Stimulated activated CD4-positive, alpha-beta T cell treated with anti-CD3 and anti-CD28 coated beads, Interleukin-12 subunit alpha, Interleukin-12 subunit beta, amount 100 ng/mL, for 24 hours (primary cell): ENCODE results near the gene SLC22A9.

Experiments
- DNase-seq, 2 experiments: peaks; one replicate each; pipeline ENCODE4 v3.0.0-alpha.2; 2020; ENCODE audit warnings: low read depth in 2 of 2

Gene SLC22A9

DNA sequence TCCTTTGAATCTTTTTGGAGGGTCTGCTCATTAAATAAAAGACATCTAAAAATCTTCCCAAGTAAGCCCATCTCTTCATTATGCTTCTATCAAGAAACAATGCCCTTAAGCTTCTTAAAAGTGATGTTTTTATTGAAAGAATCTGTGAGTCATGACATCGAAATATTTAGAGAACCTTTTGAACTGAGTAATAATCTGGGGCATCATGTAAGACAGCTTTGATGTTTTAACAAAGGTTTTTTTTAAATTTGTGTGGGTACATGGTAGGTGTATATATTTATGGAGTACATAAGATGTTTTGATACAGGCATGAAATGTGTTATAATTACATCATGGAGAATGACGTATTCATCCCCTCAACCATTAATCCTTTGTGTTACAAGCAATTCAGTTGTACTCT lies 74.6 kb downstream of the SLC22A9 start:
- no peak for DNase-seq

DNA sequence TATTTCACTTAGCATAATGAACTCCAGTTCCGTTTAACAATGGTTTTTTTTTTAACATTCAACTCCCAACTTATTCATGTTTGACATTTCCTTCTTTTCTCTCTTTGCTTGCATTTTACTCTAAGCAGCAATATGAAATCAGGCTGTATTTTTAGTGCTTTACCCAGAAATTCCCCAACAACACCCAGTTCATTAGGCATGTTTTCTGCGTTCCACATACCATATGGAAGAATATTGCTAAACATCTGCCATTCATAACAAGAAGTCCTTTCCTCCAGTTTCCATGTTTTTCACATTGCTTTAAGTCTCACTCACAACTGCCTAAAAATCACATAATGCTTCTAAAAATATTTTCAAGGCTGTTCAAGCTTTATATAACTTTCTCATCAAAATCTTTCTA lies 75.5 kb downstream of the SLC22A9 start:
- DNase-seq: no peak

DNA sequence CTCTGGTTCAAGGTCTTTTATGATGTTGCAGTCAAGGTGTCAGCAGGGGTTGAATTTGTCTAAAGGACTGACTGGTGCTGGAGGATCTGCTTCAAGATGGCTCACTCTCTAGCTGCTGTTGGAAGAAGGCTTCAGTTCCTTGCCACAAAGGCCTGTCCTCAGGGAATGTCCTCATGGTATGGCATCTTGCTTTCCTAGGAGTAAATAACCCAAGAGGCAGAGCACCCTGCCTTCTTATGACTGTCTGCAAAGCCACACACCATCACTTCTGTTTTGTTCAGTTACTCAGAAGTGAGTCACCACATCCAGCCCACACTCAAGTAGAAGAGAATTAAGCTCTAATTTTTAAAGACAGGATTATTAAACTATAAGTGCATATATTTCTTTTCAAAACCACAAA lies 76.1 kb downstream of the SLC22A9 start:
- DNase-seq: no peak

DNA sequence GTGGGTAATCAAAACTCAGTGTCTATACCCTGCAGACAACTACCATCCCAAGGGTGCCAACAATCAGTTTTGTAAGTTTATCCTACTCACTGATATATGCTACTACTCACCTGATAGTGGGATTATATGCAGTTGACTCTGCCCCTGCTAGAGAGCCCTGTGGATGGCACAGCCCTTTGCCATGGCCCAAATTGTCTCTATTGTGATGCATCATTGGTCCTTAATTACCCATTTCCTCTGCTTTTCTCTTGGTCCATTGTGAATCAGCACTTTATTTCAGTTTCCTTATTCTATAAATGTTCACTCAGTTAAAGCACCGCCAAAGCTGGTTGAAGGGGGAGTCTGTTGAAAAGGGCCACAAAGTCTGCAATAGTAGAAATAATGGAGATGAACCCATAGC lies 79.1 kb downstream of the SLC22A9 start:
- no peak for DNase-seq

DNA sequence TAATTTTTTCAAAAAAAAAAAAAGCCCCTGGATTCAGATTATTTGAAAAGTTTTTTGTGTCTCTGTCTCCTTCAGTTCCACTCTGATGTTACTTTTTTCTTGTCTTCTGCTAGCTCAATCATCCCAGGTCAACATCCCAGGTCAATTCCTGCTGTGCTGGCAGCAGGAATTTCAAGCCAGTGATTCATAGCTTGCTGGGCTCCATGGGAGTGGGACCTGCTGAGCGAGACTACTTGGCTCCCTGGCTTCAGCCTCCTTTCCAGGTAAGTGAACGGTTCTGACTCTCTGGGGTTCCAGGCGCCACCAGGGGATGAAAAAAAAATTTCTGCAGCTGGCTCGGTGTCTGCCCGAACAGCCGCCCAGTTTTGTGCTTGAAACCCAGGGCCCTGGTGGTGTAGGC lies 90.0 kb downstream of the SLC22A9 start:
- DNase-seq: no peak
